H7 (cell line): Measurements from ENCODE around the gene SLC41A1. TPM values are rescaled to one million over a fixed set of nuclear protein-coding genes. Genes with fewer than 3 reads are reported as not detected.

Experiments used
- DNase-seq: peaks from one replicate; pipeline ENCODE4 v3.0.0; 2012
- H3K27me3 ChIP-seq: 2 replicates; pipeline ENCODE4 v1.6.0; 2011; ENCODE audit warnings: mild to moderate bottlenecking, low read length; ENCODE audit not compliant: control insufficient read depth, insufficient read depth
- H3K36me3 ChIP-seq: replicated peaks from 2 replicates; pipeline ENCODE4 v1.5.1; 2011; ENCODE audit warnings: low read length; ENCODE audit not compliant: control insufficient read depth, insufficient read depth
- H3K4me3 ChIP-seq: 2 replicates; pipeline ENCODE4 v1.5.1; 2011; ENCODE audit warnings: low read depth, mild to moderate bottlenecking, control low read depth, low read length, moderate library complexity; ENCODE audit not compliant: insufficient read depth
- total RNA-seq: library from RNA; depleted of rRNA; stranded (reverse); fragments of >200 nt; shearing (Covaris generic); gene quantifications from 2 replicates; pipeline ENCODE4 v1.2.3, GENCODE V29; 2014; rRNA removed

Gene SLC41A1
- total RNA-seq, 1 experiment from 2014 or later, result 23.3 TPM

DNA sequence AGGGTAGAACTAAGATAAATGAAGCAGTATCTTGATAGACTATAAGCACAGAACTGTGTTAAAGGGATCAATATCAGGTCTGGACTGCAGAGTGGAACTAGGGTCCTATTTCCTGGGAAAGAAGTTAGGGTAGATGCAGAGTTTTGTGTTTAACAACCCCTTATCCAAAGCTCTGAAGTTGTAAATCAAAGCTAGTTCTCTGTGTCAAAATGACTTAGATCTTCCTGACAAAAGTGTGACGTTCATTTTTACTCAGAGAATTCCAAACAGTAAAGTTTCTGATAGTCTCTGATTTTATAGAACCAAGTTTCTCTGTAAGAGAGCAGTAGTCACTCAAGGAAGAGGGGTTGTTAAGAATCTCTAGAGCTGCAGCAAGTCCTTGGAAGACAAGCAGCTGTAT is 71.3 kb downstream of the SLC41A1 start:
- Histone ChIP-seq H3K36me3 (no peaks in the 10 kb centered on the region; the same call in 1 of the 2 replicates), H3K27me3 (no peaks in the 10 kb centered on the region), H3K4me3 (no peak overlapping the region)
- no peak for DNase-seq

DNA sequence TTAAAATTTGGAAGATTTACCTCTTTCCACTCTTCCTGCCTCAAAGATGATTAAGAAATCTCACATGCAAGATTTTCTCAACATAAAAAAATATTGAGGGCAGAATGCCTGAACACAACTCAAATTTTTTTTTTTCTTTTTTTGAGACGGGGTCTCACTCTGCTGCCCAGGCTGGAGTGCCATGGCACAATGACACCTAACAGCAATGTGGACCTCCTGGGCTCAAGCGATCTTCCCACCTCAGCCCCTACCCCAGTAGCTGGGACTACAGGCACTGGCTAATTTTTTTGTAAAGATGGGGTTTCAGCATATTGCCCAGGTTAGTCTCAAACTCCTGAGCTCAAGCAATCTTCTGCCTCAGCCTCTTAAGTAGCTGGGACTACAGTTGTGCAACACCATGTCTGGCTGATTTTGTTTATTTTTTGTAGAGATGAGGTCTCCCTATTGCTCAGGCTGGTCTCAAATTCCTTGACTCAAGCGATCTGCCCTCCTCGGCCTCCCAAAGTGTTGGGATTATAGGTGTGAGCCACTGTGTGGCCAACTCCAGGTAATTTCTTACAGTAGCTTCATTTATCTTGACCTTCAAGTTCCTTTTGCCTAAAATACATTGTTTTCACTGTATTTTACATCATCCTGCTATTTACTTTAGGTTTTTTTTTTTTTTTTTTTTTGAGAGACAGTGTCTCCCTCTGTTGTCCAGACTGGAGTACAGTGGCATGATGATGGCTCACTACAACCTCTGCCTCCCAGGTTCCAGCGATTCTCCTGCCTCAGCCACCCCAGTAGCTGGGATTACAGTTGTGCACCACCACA is 73.4 kb downstream of the SLC41A1 start:
- H3K27me3 ChIP-seq, result no peaks in the 10 kb centered on the region
- no peaks in the 10 kb centered on the region; the same call in none of the 2 replicates for H3K36me3 ChIP-seq
- no peak for DNase-seq
- no peak overlapping the region for H3K4me3 ChIP-seq

Other genes with a start within 250 kb of the SLC41A1 start
- gene ELK4, start 181.2 kb downstream of the SLC41A1 start, total RNA-seq, result 13.0 and 20.1 TPM in 2 replicates
- gene SLC45A3, start 132.7 kb downstream of the SLC41A1 start, total RNA-seq, result 19.2 and 20.7 TPM in 2 replicates
- gene NUCKS1, start 63.0 kb downstream of the SLC41A1 start, total RNA-seq, result 300 and 371 TPM in 2 replicates
- 7.6 and 10.7 TPM in 2 replicates for gene RAB29, start 37.7 kb downstream of the SLC41A1 start, total RNA-seq
- gene PM20D1, start 36.9 kb upstream of the SLC41A1 start, total RNA-seq, result not detected in 2 replicates
- not detected in 2 replicates for gene SLC26A9, start 130.3 kb upstream of the SLC41A1 start, total RNA-seq
- not detected in 2 replicates for gene RAB7B, start 190.2 kb upstream of the SLC41A1 start, total RNA-seq
- gene CTSE, start 210.7 kb upstream of the SLC41A1 start, total RNA-seq, result not detected in 2 replicates
- not detected in 2 replicates for gene RHEX, start 240.0 kb upstream of the SLC41A1 start, total RNA-seq